Kidney (tissue), 14 donors: ENCODE measurements around the gene ITGB1BP1. TPM values are rescaled to one million over a fixed set of nuclear protein-coding genes. Genes with fewer than 3 reads are reported as not detected.

ENCODE experiments used
- DNase-seq, 5 donors: peaks; one replicate each; pipeline ENCODE4 v3.0.0-alpha.2; 2013 to 2020
- FAIRE-seq: peaks from 2 replicates; lab custom pipeline; 2012; peaks lifted over from hg19 to GRCh38; lab: Jason Lieb, UNC
- H3K27ac ChIP-seq, 2 donors: one replicate each; pipeline ENCODE4 v1.7.0; 2013; ENCODE audit warnings: low read depth in 2 of 2, low read length in 2 of 2, inconsistent platforms in 1 of 2
- H3K27me3 ChIP-seq: one replicate; pipeline ENCODE4 v1.7.1; 2013; ENCODE audit warnings: low read length, inconsistent platforms; ENCODE audit not compliant: control insufficient read depth, insufficient read depth
- H3K36me3 ChIP-seq, 3 donors: one replicate each; pipeline versions ENCODE4 v1.7.0 to v1.7.1; 2013; ENCODE audit warnings: low read length in 3 of 3, control low read depth in 1 of 3, inconsistent platforms in 1 of 3; ENCODE audit not compliant: insufficient read depth in 3 of 3, control insufficient read depth in 2 of 3
- H3K4me1 ChIP-seq, 3 donors: one replicate each; pipeline versions ENCODE4 v1.7.0 to v1.7.1; 2013; ENCODE audit warnings: low read length in 3 of 3, inconsistent platforms in 1 of 3, low read depth in 1 of 3; ENCODE audit not compliant: control insufficient read depth in 2 of 3, insufficient read depth in 2 of 3
- H3K4me3 ChIP-seq, 3 donors: one replicate each; pipeline versions ENCODE4 v1.7.0 to v1.8.1; 2013; ENCODE audit warnings: low read length in 3 of 3, control low read depth in 1 of 3, inconsistent platforms in 1 of 3
- H3K9ac ChIP-seq, 3 donors: one replicate each; pipeline versions ENCODE4 v1.7.0 to v1.7.1; 2013; ENCODE audit warnings: low read length in 3 of 3, control low read depth in 1 of 3, inconsistent platforms in 1 of 3
- H3K9me3 ChIP-seq, 3 donors: one replicate each; pipeline versions ENCODE4 v1.7.0 to v1.7.1; 2013; ENCODE audit warnings: low read length in 3 of 3, control low read depth in 1 of 3, inconsistent platforms in 1 of 3; ENCODE audit not compliant: control insufficient read depth in 2 of 3, insufficient read depth in 1 of 3
- CTCF ChIP-seq: IDR thresholded peaks from 3 replicates; pipeline ENCODE4 v1.5.1; 2012; ENCODE audit warnings: mild to moderate bottlenecking, moderate library complexity, borderline replicate concordance; ENCODE audit not compliant: insufficient read depth; ENCODE audit errors: extremely low read depth
- intact Hi-C: fragments of 100-400 bp; cut with DNase I; formaldehyde crosslinking; loops from one replicate; pipeline ENCODE4 v1.11.1; 2022
- polyA plus RNA-seq: library from polyadenylated mRNA; stranded (reverse); fragments of 350-450 nt; fragmentation: Illumina TruSeq; extraction: RNeasy Lipid Tissue Mini Kit (QIAGEN cat#74804); gene quantifications from one replicate; pipeline ENCODE4 v1.2.3, GENCODE V29; 2014; ENCODE audit warnings: low read depth, low replicate concordance; ENCODE audit not compliant: insufficient read depth
- total RNA-seq: library from RNA; stranded (reverse); fragmentation: NEBNext Ultra II Directional; extraction: Animal tissue kit (Norgen Biotek cat#: 25700); gene quantifications from one replicate; pipeline ENCODE4 v1.2.1, GENCODE V29; 2021
- donor health status: control.
- donor health status: control.
- donor health status: control.
- donor health status: control.
- donor health status: control.
- donor health status: DM: yes; HTN: yes; CAD: no.
- donor health status: Normal renal cell carcinoma (clear cell type).

Gene ITGB1BP1
- total and polyA plus RNA-seq, 2 donors from 2014 or later = 67.1 to 164 TPM

GRCh38 chr2:9356261-9356660 lies 67.1 kb downstream of the ITGB1BP1 start:
- TF ChIP-seq CTCF = no peak
- Histone ChIP-seq H3K4me3 (peak overlapping the region in 1 of 3 donors; percentile 6), H3K36me3 (peaks cover 0 to 67% (median 29%) of the 10 kb centered on the region in 3 donors), H3K27ac (peak overlapping the region in 1 of 2 donors; percentile 14), H3K9ac (no peak overlapping the region), H3K9me3 (no peaks in the 10 kb centered on the region), H3K27me3 (no peaks in the 10 kb centered on the region), H3K4me1 (no peaks in the 10 kb centered on the region)
- FAIRE-seq (no peak), DNase-seq (peak in 3 of 5 donors; percentile 52 to 65 (median 64))
- intact Hi-C loops = no loop called here

GRCh38 chr2:9355716-9356115 lies 67.6 kb downstream of the ITGB1BP1 start:
- Histone ChIP-seq H3K9me3 (no peaks in the 10 kb centered on the region), H3K27me3 (no peaks in the 10 kb centered on the region), H3K36me3 (peaks cover 0 to 67% (median 25%) of the 10 kb centered on the region in 3 donors), H3K27ac (peak overlapping the region in 1 of 2 donors; percentile 14), H3K9ac (no peak overlapping the region), H3K4me3 (no peak overlapping the region), H3K4me1 (no peaks in the 10 kb centered on the region)
- intact Hi-C loops = no loop called here
- no peak for FAIRE-seq
- TF ChIP-seq CTCF = no peak
- no peak for DNase-seq

DNA sequence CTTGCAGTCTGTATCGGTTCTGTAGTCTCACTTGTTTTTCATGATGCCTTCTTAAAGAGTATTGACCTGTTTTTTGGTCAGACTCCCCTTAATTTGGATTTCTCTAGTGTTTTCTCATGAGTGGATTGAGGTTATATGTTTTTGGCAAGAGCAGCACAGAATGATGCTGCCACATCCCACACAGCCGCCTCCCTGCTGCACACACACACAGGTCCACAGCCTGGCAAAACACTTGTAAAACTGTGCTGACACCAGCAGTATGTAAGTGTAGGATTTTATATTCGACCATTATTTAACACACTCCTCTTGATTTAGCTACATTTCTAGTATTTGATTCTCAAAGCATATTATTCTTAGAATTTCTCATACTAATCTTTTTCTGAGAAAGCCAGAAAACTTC lies 68.1 kb downstream of the ITGB1BP1 start:
- H3K4me1 ChIP-seq = no peaks in the 10 kb centered on the region
- H3K36me3 ChIP-seq = peaks cover 0 to 70% (median 28%) of the 10 kb centered on the region in 3 donors
- intact Hi-C loops = no loop called here
- no peak overlapping the region for H3K9ac ChIP-seq
- H3K27ac ChIP-seq = no peak overlapping the region
- H3K27me3 ChIP-seq = no peaks in the 10 kb centered on the region
- TF ChIP-seq CTCF = no peak
- DNase-seq (no peak), FAIRE-seq (no peak)
- no peak overlapping the region for H3K4me3 ChIP-seq
- H3K9me3 ChIP-seq = no peaks in the 10 kb centered on the region

- Histone ChIP-seq H3K36me3 (peaks cover 0 to 62% (median 25%) of the 10 kb centered on the region in 3 donors), H3K27me3 (no peaks in the 10 kb centered on the region), H3K4me1 (no peaks in the 10 kb centered on the region), H3K9ac (no peak overlapping the region), H3K27ac (no peak overlapping the region), H3K4me3 (no peak overlapping the region), H3K9me3 (no peaks in the 10 kb centered on the region)
- no peak for DNase-seq
- intact Hi-C loops = no loop called here
- FAIRE-seq = no peak
- TF ChIP-seq CTCF = no peak
Observed at GRCh38 chr2:9354318-9354717, 69.0 kb downstream of the ITGB1BP1 start.
